Measurements from ENCODE around the gene E2F4.

E2F4 gene

GRCh38 chr16:67147437-67148140, 44.4 kb upstream of the E2F4 start:
- peaks cover 38% of the 10 kb centered on the region for H3K27me3 ChIP-seq
- H3K27ac ChIP-seq, result no peak overlapping the region
- TF ChIP-seq, protein P1, sequence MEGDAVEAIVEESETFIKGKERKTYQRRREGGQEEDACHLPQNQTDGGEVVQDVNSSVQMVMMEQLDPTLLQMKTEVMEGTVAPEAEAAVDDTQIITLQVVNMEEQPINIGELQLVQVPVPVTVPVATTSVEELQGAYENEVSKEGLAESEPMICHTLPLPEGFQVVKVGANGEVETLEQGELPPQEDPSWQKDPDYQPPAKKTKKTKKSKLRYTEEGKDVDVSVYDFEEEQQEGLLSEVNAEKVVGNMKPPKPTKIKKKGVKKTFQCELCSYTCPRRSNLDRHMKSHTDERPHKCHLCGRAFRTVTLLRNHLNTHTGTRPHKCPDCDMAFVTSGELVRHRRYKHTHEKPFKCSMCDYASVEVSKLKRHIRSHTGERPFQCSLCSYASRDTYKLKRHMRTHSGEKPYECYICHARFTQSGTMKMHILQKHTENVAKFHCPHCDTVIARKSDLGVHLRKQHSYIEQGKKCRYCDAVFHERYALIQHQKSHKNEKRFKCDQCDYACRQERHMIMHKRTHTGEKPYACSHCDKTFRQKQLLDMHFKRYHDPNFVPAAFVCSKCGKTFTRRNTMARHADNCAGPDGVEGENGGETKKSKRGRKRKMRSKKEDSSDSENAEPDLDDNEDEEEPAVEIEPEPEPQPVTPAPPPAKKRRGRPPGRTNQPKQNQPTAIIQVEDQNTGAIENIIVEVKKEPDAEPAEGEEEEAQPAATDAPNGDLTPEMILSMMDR (IDR thresholded peaks at IDR 0.05), result no peak
- peaks cover 41 to 47% of the 10 kb centered on the region in 2 experiments for H3K4me1 ChIP-seq (ENCODE audit: control insufficient read depth in 1 of 2, insufficient read depth in 1 of 2, low read depth in 1 of 2, low read length in 1 of 2)
- H3K4me3 ChIP-seq (ENCODE audit: low read depth in 1 of 2, low read length in 1 of 2), result no peak overlapping the region
- peaks cover 65% of the 10 kb centered on the region for H3K36me3 ChIP-seq
- H3K9me3 ChIP-seq, result no peaks in the 10 kb centered on the region

DNA sequence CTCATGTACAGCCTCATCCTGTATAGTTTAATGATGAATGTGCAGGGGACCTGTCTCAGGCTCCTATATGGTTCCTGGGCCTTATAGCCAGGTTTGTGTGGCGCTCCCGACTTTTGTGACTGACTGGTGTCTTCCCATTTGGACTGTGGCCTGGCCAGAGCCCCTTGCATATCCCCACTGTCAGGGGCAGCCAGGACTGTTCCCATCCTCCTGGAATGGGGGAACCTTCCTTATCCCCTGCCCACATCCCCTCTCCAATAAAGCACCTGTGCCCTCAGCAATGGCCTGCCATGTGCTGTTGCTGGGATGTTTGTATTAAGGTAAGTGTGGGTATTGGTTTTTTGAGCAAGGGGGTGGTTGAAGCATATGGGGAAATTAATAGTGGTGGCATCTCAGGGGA, 43.7 kb upstream of the E2F4 start:
- peaks cover 59% of the 10 kb centered on the region for H3K36me3 ChIP-seq
- no peak overlapping the region for H3K4me3 ChIP-seq (ENCODE audit: low read depth in 1 of 2, low read length in 1 of 2)
- no peaks in the 10 kb centered on the region for H3K9me3 ChIP-seq
- H3K4me1 ChIP-seq (ENCODE audit: control insufficient read depth in 1 of 2, insufficient read depth in 1 of 2, low read depth in 1 of 2, low read length in 1 of 2), result peaks cover 41 to 47% of the 10 kb centered on the region in 2 experiments
- H3K27ac ChIP-seq, result no peak overlapping the region
- TF ChIP-seq, protein P1 (IDR thresholded peaks at IDR 0.05), result no peak
- H3K27me3 ChIP-seq, result peaks cover 45% of the 10 kb centered on the region

DNA sequence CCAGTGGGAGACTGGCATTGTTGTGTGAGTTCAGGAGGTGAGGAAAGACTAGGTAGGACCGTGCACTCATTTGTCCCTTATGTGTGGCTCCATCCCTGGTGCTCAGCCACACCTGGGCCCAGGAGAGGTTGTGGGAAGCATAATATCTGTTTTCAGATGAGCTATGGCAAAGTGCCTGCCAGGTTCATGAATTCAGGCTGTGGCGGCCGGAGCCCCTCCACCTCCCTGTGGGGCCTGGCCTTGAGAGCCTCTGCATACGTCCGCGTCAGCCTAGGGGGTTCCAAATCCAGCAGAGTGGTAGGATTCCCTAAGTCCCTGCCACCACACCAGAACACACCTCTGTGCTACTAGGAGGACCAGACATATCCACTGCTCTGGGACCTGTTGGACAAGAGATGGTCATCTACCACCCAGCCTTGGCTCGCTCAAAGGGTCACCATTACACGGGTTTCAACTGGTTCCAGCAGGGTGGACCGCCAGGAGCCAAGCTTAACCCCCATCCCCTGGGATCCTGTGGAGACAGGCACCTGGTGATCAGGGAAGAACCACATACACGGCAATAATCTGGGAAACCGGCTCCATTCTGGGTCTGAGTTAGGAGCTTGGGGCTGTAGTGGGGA, 43.2 kb upstream of the E2F4 start:
- H3K27me3 ChIP-seq, result peaks cover 48% of the 10 kb centered on the region
- peaks cover 44 to 47% of the 10 kb centered on the region in 2 experiments for H3K4me1 ChIP-seq (ENCODE audit: control insufficient read depth in 1 of 2, insufficient read depth in 1 of 2, low read depth in 1 of 2, low read length in 1 of 2)
- H3K4me3 ChIP-seq (ENCODE audit: low read depth in 1 of 2, low read length in 1 of 2), result no peak overlapping the region
- TF ChIP-seq, protein P1 (IDR thresholded peaks at IDR 0.05), result no peak
- H3K27ac ChIP-seq, result no peak overlapping the region
- peaks cover 53% of the 10 kb centered on the region for H3K36me3 ChIP-seq
- no peaks in the 10 kb centered on the region for H3K9me3 ChIP-seq

- Histone ChIP-seq H3K9me3 (no peaks in the 10 kb centered on the region), H3K27me3 (peaks cover 55% of the 10 kb centered on the region), H3K36me3 (peaks cover 53% of the 10 kb centered on the region), H3K4me3 (ENCODE audit: low read depth in 1 of 2, low read length in 1 of 2) (peak overlapping the region in 1 of 2 experiments; percentile 23), H3K27ac (no peak overlapping the region), H3K4me1 (ENCODE audit: control insufficient read depth in 1 of 2, insufficient read depth in 1 of 2, low read depth in 1 of 2, low read length in 1 of 2) (peaks cover 44 to 53% of the 10 kb centered on the region in 2 experiments)
- TF ChIP-seq, protein P1 (IDR thresholded peaks at IDR 0.05), result no peak
Observed at GRCh38 chr16:67149276-67150046, 42.5 kb upstream of the E2F4 start.

- Histone ChIP-seq H3K27me3 (peaks cover 63% of the 10 kb centered on the region), H3K4me3 (ENCODE audit: low read depth in 1 of 2, low read length in 1 of 2) (peak overlapping the region; percentile 23 to 32), H3K27ac (no peak overlapping the region)
Observed at GRCh38 chr16:67150047-67150832, 41.7 kb upstream of the E2F4 start.

More at GRCh38 chr16:67150047-67150832, 41.7 kb upstream of the E2F4 start:
- TF ChIP-seq, protein P1 (IDR thresholded peaks at IDR 0.05), result no peak
- peaks cover 48% of the 10 kb centered on the region for H3K36me3 ChIP-seq
- peaks cover 39 to 53% of the 10 kb centered on the region in 2 experiments for H3K4me1 ChIP-seq (ENCODE audit: control insufficient read depth in 1 of 2, insufficient read depth in 1 of 2, low read depth in 1 of 2, low read length in 1 of 2)
- H3K9me3 ChIP-seq, result no peaks in the 10 kb centered on the region
